Stimulated activated CD4-positive, alpha-beta T cell treated with anti-CD3 and anti-CD28 coated beads, Interleukin-4, amount 100 ng/mL, for 4 hours (primary cell): Measurements from ENCODE around the gene SCNN1G.

ENCODE experiments used
- DNase-seq, 2 experiments: peaks; one replicate each; pipeline ENCODE4 v3.0.0-alpha.2; 2020

SCNN1G gene

DNA sequence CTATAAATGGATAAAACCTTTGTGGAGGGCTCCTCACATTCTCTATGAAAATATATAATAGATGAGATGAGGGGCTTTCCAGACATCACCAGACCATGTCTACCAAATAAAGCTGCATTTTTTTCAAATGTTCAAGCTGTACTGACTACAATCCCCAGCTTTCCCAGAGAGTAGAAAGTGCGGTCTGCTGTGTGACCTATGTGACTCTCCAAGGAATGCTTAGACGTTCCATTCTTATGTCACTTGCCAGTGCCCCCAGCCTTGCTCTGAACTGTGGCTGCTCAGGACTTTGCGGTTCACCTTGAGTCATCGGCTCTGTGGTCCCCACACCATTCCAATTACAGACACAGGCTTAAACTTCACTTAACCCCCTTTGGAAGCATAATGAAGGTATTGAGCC is 71.8 kb downstream of the SCNN1G start:
- no peak for DNase-seq

DNA sequence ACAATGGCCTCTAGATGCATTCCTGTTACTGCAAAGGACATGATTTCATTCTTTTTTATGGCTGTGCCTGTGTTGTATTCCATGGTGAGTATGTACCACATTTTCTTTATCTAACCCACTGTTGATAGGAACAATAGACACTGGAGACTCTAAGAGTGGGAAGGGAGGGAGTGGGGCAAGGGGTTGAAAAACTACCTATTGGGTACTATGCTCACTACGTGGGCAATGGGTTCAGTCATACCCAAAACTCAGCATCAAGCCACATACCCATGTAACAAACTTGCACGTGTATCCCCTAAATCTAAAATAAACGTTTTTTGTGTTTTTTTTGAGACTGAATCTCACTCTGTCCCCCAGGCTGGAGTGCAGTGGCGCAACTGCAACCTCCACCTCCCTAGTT is 72.5 kb downstream of the SCNN1G start:
- DNase-seq: no peak

DNA sequence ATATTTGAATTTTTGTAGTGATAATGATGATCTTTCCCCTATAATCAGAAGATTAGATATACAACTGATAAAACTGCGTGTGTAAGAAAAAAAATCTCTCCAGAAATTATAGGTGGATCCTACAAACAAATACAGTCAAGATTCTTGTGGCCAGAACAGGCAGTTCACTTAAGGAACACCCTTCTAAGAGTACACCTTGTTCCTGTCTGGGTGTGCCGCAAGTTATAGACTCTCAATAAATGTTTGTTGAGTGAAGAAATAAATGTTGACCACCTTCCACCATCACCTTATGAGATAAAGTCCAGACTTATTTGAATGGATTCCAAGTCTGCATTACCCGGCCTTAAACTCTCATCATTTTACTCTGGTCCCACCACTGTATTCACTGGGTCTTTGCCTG is 73.9 kb downstream of the SCNN1G start:
- no peak for DNase-seq

DNA sequence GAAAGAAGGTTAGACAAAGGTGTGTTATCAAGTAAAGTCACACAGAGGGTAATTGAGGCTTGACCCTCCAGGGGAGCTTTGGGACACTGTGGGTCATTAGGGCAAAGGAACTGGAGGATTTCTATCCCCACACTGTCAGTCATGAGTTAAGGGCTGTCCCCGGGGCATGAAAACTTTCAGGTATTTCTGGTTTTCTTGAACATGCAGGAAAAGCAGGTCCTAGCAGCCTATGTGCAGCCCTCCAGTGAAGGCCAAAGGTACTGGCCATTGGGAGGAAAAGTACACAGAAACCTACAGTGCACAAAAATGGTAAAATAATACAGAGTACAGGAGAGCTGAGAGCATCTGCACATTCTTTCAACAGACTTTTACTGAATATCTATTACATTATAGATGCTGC is 75.1 kb downstream of the SCNN1G start:
- DNase-seq: no peak

DNA sequence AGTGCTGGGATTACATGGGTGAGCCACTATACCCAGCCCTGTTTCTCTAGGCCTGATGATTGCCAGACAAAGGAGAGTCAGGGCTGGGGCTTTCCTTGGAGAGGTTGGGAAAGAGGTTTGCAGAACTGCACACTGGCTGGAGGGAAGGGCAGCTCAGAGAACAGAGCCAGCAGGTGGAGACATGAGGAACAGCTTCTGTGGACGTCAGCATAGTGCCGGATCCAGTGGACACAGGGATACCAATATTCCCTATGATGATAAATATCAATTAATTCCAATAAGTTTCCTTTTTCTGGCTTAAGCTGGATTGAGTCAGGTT is 76.3 kb downstream of the SCNN1G start:
- DNase-seq: no peak
